Ovary (tissue), 3 donors: ENCODE measurements around the gene LRMDA.

Experiments
- POLR2A ChIP-seq: fragments of 450-650 bp; IDR thresholded peaks from one replicate; pipeline ENCODE4 v1.6.1; 2017; ENCODE audit warnings: antibody characterized with exemption, mild to moderate bottlenecking, moderate library complexity
- TF ChIP-seq, protein P1 (sequence below), 3 donors: fragments of 450-650 bp in 2 of 3; fragments of 200-600 bp in 1 of 3; IDR thresholded peaks; one replicate each; pipeline versions ENCODE4 v1.5.1 to v1.8.0; 2016 to 2022; ENCODE audit warnings: antibody characterized with exemption in 3 of 3, mild to moderate bottlenecking in 1 of 3
- donor health status: DM: no; HTN: no; CAD: no.

DNA sequence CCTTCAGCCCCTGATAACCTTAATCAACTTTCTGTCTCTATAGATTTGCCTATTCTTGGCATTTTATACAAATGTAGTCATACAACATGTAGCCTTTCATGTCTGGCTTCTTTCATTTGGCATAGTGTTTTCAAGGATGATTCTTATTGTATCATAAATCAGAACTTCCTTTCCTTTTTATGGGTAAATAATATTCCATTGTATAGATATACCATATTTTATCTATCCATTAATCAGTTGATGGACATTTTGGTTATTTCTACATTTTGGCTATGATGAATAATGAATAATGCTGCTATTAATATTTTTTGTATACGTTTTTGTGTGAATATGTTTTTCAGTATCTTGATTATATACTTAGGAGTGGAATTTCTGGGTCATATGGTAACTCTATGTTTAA, 720.8 kb downstream of the LRMDA start:
- TF ChIP-seq, protein P1, sequence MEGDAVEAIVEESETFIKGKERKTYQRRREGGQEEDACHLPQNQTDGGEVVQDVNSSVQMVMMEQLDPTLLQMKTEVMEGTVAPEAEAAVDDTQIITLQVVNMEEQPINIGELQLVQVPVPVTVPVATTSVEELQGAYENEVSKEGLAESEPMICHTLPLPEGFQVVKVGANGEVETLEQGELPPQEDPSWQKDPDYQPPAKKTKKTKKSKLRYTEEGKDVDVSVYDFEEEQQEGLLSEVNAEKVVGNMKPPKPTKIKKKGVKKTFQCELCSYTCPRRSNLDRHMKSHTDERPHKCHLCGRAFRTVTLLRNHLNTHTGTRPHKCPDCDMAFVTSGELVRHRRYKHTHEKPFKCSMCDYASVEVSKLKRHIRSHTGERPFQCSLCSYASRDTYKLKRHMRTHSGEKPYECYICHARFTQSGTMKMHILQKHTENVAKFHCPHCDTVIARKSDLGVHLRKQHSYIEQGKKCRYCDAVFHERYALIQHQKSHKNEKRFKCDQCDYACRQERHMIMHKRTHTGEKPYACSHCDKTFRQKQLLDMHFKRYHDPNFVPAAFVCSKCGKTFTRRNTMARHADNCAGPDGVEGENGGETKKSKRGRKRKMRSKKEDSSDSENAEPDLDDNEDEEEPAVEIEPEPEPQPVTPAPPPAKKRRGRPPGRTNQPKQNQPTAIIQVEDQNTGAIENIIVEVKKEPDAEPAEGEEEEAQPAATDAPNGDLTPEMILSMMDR (IDR thresholded peaks at IDR 0.05): no peak
- no peak for TF ChIP-seq POLR2A
